ENCODE data around the gene ECHDC3.
"Not testable (repeated sequence)": the region's sequence is repeated elsewhere in the genome, so short reads cannot be mapped to it uniquely, and the experiment has no call there.

The ECHDC3 gene

DNA sequence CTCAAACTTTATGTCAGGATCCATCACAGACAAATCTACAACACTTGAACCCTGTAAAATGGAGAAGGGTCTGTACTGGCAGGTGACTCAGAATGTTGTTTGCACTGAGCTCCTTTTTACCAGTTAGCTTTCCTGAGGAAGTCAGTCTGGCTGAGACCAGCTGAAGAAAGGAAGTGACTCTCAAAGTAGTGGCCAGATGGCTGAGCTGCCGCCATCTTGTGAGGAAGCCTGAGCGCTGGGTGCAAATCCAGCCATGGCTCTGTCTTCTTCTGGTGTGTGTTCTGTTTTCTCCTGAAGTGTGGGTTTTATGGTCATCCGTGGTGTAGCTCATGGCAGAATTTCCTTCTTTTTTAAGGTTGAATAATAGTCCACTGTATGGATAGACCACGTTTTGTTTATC is 25.5 kb upstream of the ECHDC3 start:
- no peak for DNase-seq

GRCh38 chr10:11719496-11720259 is 22.5 kb upstream of the ECHDC3 start:
- no peak for DNase-seq

DNA sequence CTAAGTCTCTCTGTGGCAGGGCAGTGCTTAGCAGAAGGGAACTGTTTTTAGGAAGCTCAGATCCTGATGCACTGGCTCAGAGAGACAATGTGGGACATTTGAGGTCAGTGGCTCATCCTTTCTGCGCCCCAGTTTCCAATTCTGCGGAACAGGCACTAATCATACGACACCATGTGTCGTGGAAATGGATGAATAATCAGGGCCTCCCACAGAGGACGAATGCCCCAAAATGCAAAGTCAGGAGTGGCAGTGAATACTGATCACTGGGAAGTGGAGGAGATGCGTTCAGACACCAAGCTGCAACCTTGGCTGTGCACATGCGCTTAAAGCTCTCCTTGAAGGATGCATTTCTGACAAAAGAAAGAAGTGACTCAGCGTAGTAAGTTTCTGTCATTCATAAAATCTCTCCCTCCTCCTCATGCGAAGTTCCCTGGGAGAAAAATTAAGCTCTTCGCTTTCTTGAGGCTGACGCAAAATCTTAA is 21.9 kb upstream of the ECHDC3 start:
- DNase-seq, result peak in 1 of 2 donors; percentile 58

GRCh38 chr10:11721806-11722205 is 20.4 kb upstream of the ECHDC3 start:
- DNase-seq, result no peak

GRCh38 chr10:11723359-11723758 is 18.8 kb upstream of the ECHDC3 start:
- DNase-seq, result no peak

DNA sequence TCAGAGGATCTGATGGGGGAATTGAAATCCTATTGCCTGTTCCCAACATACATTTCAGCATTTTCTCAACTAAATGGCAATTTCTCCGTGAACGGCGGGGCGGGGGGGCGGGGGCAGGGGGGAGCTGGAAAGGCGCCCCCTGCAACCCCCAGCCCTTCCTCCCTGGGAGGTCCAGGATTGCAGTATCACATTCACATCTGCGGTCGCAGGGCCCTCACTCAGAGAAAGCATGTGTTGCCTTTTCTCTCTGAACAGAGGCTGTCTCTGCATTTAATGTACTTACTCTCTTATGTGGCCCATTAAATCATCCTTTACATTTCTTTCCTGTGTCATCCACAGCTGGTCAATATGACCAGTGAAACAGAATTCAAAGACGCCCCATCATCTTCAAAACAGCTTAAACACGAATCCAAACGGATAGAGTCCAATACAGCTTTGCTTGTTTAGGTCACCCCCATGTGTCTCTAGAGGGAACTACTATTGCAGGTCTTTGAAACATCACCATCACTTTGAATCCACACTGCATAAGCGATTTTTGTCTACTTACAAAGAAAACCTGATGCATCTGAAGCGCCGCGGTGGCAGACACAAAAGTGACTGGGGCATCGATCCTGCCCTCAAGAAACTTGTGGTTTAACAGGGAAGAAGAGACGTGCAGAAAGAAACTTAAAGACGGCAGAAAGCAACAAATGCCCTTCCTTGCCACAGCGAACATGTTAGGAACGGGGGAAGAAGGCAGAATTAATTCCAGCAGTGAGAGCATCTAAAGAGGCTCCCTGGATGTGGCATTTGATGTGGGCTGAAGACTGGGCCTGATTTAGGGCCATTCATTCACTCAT is 17.0 kb upstream of the ECHDC3 start:
- peak; percentile 12 to 46 for DNase-seq

GRCh38 chr10:11725912-11726311 is 16.3 kb upstream of the ECHDC3 start:
- DNase-seq, result no peak

GRCh38 chr10:11727563-11727962 is 14.6 kb upstream of the ECHDC3 start:
- DNase-seq, result no peak

DNA sequence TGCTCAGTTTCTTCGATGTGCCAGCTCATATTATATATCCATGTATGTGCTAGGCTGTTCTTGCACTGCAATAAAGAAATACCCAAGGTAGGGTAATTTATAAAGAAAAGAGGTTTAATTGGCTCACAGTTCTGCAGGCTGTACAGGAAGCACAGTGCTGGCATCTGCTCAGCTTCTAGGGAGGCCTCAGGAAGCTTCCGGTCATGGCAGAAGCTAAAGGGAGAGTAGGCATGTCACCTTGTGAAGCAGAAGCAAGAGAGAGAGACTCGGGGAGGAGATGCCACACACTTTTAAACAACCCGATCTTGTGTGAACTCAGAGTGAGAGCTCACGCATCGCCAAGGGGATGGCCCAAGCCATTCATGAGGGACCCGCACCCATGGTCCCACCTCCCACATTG is 13.8 kb upstream of the ECHDC3 start:
- no peak for DNase-seq

DNA sequence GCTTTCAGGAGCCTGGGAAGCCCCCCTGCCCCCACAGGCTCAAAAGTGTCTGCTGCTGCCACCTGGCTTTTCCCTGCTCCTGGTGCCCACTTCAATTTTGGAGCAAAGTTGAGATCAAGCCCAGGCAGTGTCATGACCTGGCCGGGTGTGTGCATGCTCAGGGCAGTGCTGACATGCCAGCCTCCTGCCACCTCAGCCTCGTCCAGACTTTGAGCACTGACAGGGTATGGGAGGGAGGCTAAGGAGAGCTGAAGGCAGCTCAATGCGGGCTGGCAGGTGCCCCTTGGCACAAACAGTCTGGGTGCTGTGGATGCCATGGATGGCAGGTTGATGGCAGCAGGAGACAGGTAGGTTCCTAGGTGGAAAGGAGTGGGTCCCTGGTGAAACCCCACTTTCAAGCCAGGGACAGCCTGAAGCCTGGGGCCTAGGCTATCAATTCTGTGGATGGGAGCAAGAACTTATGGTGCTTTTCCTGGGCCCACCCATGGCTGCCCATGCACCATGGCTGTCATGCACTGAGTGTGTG is 12.3 kb upstream of the ECHDC3 start:
- no peak for DNase-seq

DNA sequence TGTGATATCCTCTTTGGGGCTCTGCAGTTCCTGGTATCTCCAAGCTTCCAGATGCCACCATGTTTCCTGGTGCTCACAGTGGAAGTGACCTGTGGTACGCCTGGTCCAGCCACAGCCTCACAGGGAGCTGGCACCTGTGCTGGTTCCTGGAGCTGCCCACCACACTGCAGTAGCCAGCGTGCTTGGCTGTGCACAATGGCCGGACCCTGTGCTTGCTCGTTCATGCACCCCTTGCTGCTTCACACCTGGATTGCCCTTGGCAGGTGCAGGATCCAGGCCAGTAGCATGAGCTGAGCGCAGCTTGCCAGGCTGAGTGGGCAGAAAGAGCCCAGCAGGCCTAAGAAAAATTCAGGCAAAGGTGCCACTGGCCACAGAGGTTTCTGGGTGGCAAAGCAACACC is 11.4 kb upstream of the ECHDC3 start:
- DNase-seq, result no peak

GRCh38 chr10:11736767-11737166 is 5.4 kb upstream of the ECHDC3 start:
- not testable (repeated sequence) for DNase-seq

- not testable (repeated sequence) for DNase-seq
Measured at GRCh38 chr10:11737258-11738032, 4.7 kb upstream of the ECHDC3 start.

DNA sequence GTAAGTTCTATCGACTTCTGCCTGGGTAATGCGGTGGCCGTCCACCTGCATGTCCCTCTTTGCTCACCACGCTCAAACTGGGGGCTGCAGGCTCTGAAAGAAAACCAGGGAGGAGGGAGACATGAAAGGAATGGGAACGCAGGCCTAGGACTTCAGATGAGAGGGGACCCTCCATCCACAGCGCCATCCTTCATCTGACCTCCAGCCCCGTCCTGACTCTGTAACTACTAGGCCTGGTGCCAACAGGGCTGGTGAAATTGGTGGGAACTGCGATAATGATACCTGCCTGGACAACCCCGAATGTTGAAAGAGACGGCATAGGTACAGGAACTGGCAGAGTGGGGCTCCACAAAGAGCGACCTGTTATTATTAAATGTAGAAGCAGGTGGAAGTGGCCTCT is 1.3 kb upstream of the ECHDC3 start:
- DNase-seq, result no peak

DNA sequence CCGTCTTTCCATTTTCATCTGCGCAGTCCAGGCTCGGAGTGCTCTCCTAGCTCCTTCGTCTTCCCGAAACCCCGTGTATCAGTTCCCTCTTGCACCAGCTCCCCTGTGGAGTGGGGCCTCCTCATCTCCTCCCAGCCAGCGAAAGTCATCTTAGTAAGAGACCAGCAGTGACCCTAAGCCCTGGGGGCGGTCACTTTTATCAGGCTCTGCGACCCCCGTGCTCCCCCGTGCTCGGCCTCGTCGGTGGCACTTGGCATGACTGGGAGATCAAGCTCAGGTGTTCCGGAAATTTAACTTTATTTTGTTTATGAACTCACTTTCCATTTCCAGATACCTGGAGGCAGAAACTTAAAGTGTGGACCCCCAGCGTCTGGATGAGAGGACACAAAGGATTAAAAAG is 574 bp upstream of the ECHDC3 start:
- DNase-seq, result no peak

GRCh38 chr10:11742779-11743298 is 657 bp downstream of the ECHDC3 start:
- DNase-seq, result no peak

DNA sequence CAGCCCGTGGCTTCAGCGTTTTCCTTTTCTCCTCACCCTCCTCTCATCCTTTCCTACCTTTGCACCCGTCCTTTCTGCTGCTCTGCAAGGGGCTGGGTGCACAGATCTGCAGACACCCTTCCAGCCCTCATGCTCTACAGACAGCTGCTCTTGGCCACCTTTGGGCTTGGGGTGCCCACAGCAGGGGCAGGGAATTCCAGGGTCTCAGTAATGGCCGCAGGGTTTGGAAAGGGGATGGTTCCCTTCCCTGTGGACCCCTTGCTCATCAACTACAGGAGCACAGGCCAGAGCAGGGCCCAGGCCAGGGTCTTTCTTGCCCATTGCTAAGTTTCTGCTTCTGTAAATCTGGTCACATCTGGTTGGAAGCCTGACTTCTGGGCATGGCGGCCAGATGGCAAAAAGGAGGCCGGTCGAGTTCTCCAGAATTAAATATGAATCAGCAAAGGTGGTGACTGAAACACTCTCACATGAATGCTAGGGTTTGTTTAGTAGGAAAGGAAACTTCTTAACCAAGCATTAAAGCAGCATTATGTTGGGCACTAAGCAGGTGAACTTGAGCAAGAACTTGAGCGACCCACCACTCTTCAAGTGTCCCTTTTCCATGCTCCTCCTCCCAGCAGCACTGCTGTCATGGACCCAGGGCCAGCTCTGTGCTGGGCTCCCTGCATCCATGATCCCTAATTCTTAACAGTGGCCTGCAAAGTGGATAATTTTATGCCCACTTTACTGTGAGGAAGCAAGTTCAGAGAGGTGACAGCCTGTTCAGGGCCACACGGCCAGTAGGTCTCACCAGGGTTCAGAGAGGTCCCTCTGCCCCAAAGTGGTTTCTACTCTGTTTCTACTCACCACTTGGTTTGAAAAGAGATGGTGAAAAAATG is 1.5 kb downstream of the ECHDC3 start:
- no peak for DNase-seq

GRCh38 chr10:11745045-11745444 is 2.9 kb downstream of the ECHDC3 start:
- no peak for DNase-seq

- DNase-seq, result peak in 1 of 2 donors; percentile 20
Measured at GRCh38 chr10:11746883-11747539, 4.8 kb downstream of the ECHDC3 start.

GRCh38 chr10:11748866-11749265 is 6.7 kb downstream of the ECHDC3 start:
- no peak for DNase-seq

DNA sequence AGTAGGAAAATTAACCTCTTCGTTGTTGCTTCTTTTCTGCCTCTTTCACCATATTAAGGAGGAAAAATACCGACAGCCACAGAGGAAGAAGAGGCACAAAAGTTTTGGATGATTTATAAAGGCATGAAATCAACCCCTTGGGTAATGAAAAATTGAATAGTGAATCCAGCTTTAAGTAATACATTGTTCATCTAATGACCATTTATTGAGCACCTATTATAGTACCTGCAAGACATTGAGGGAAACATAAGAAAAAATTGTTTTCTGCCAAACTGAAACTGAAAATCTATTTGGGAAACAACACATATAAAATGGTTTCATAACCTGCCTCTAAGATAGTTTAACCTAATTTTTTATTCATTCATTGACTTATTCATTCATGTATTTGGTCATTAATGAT is 8.2 kb downstream of the ECHDC3 start:
- no peak for DNase-seq
